ENCODE results near the gene FCRL4.
"Not testable (repeated sequence)": the region's sequence is repeated elsewhere in the genome, so short reads cannot be mapped to it uniquely, and the experiment has no call there.

The FCRL4 gene

DNA sequence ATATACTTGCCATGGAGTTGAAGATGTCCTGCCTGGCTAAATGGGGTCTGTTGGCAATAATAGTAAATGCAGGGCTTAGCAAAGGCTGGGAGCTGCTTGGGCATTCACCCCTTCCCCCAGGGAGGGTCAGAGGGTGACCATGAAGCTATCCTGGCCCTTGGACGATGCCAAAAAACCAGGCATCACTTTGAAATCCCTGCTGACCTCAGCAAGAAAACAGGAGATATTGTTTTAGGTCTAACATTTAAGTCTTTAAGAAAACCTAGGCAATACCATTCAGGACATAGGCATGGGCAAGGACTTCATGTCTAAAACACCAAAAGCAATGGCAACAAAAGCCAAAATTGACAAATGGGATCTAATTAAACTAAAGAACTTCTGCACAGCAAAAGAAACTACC, 49.8 kb downstream of the FCRL4 start:
- not testable (repeated sequence) for DNase-seq

DNA sequence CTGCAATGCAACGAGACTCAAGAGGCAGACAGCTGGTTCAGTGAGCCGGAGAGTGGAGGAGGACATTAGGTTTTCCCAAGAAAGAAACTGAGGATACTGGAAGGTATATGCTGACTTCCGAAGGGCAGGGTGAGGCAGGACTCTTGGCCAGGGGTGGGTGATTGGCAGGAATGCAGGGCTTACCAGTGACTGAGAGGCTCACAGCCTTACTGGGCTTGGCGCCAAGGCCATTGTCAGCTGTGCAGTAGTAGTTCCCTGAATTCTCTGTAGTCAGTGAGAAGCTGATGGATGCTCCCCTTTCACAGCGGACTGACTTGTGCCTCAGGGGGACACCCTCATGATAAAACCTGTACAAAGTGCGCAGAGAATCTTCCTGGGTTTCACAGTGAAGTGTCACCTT, 55.2 kb downstream of the FCRL4 start:
- no peak for DNase-seq

DNA sequence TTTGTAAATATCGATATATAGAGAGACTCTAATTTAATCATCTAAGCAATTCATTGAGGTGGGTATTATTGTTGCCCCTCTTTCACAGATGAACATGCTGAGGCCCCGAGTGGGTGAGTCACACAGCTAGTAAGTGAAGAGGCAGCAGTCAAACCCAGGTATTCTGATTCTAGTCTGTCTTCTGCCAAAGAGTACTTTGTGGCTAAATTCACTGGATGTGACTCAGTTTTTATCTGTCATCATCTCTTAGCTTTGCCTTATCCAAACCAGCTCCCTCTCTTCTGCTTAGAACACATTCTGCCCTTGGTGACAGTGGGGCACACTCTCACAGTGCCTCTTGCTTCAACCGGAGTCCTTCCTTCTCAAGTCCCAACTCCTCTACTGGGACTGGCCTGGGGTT, 57.0 kb downstream of the FCRL4 start:
- no peak for DNase-seq

GRCh38 chr1:157540160-157540748, 57.6 kb downstream of the FCRL4 start:
- no peak for DNase-seq

GRCh38 chr1:157539568-157539967, 58.3 kb downstream of the FCRL4 start:
- DNase-seq, result no peak

GRCh38 chr1:157532569-157532968, 65.3 kb downstream of the FCRL4 start:
- DNase-seq, result no peak

- DNase-seq, result no peak
Measured at GRCh38 chr1:157523774-157524493, 74.0 kb downstream of the FCRL4 start.

Data from activated CD4-positive, alpha-beta T cell treated with anti-CD3 and anti-CD28 coated beads, Interleukin-2, amount 50 U/mL, for 16 hours (primary cell).